MM.1S (cell line): ENCODE measurements around the gene MBD5.

Experiments used
- DNase-seq: peaks from one replicate; pipeline ENCODE4 v3.0.0-alpha.2; 2015
- H2AFZ ChIP-seq: fragments of 300-600 bp; sonication (generic); 2 replicates; pipeline ENCODE4 v1.6.0; 2016; ENCODE audit warnings: antibody characterized with exemption, low read length
- H3F3A ChIP-seq: fragments of 300-600 bp; sonication (generic); 2 replicates; pipeline ENCODE4 v1.6.1; 2016; ENCODE audit warnings: mild to moderate bottlenecking, antibody characterized with exemption, low read length, moderate library complexity, mixed read lengths; ENCODE audit not compliant: insufficient read depth
- H3K27ac ChIP-seq: fragments of 300-600 bp; sonication (generic); 2 replicates; pipeline ENCODE4 v1.5.1; 2016; ENCODE audit warnings: mild to moderate bottlenecking, low read length
- H3K27me3 ChIP-seq: fragments of 300-600 bp; sonication (generic); replicated peaks from 2 replicates; pipeline ENCODE4 v1.6.0; 2016; ENCODE audit warnings: low read length; ENCODE audit not compliant: insufficient read depth
- H3K36me3 ChIP-seq: fragments of 300-600 bp; sonication (generic); replicated peaks from 2 replicates; pipeline ENCODE4 v1.6.1; 2016; ENCODE audit warnings: mild to moderate bottlenecking, low read length, mixed read lengths; ENCODE audit not compliant: insufficient read depth
- H3K4me1 ChIP-seq: fragments of 300-600 bp; sonication (generic); 2 replicates; pipeline ENCODE4 v1.6.1; 2016; ENCODE audit warnings: low read length, mixed read lengths
- H3K4me2 ChIP-seq: fragments of 300-600 bp; sonication (generic); 2 replicates; pipeline ENCODE4 v1.6.0; 2016; ENCODE audit warnings: low read depth, low read length
- H3K4me3 ChIP-seq: fragments of 300-600 bp; sonication (generic); 2 replicates; pipeline ENCODE4 v1.5.1; 2016; ENCODE audit warnings: low read length, mixed read lengths
- H3K79me2 ChIP-seq: fragments of 300-600 bp; sonication (generic); 2 replicates; pipeline ENCODE4 v1.6.1; 2016; ENCODE audit warnings: mixed run types, low read length, mixed read lengths
- H3K9ac ChIP-seq: fragments of 300-600 bp; sonication (generic); 2 replicates; pipeline ENCODE4 v1.6.1; 2016; ENCODE audit warnings: low read length, mixed read lengths
- H3K9me2 ChIP-seq: fragments of 300-600 bp; sonication (generic); replicated peaks from 2 replicates; pipeline ENCODE4 v1.6.1; 2016; ENCODE audit warnings: mild to moderate bottlenecking, low read length, mixed read lengths; ENCODE audit not compliant: insufficient read depth
- H3K9me3 ChIP-seq: fragments of 300-600 bp; sonication (generic); replicated peaks from 2 replicates; pipeline ENCODE4 v1.6.1; 2016; ENCODE audit warnings: mild to moderate bottlenecking, low read length, mixed read lengths; ENCODE audit not compliant: insufficient read depth
- H4K20me1 ChIP-seq: fragments of 300-600 bp; sonication (generic); 2 replicates; pipeline ENCODE4 v1.6.1; 2016; ENCODE audit warnings: mild to moderate bottlenecking, low read length, moderate library complexity, mixed read lengths; ENCODE audit not compliant: insufficient read depth
- CTCF ChIP-seq: fragments of 300-600 bp; sonication (generic); IDR thresholded peaks from 2 replicates; pipeline ENCODE4 v1.5.1; 2016; ENCODE audit warnings: antibody characterized with exemption, low read length, mixed read lengths
- EZH2 ChIP-seq: fragments of 300-600 bp; sonication (generic); optimal IDR thresholded peaks from 2 replicates; pipeline ENCODE3; 2017; ENCODE audit warnings: low read depth, mild to moderate bottlenecking, antibody characterized with exemption, low read length, mixed read lengths
- EZH2phosphoT487 ChIP-seq: fragments of 300-600 bp; sonication (generic); IDR thresholded peaks from 2 replicates; pipeline ENCODE4 v1.6.1; 2018; ENCODE audit warnings: antibody characterized with exemption, low read length

The MBD5 gene

GRCh38 chr2:148021059-148021861, at the start of gene MBD5:
Gene MBD5 (plus strand): TSS chr2:148021091.
- H3K27me3 ChIP-seq, result no peaks in the 10 kb centered on the region
- no peaks in the 10 kb centered on the region for H3K9me3 ChIP-seq
- peaks cover 20% of the 10 kb centered on the region for H3K4me1 ChIP-seq
- H3K27ac ChIP-seq, result peak within 1 kb of the TSS; percentile 93
- H3K79me2 ChIP-seq, result peaks cover 92% of the 10 kb centered on the region
- H3K4me3 ChIP-seq, result peak within 1 kb of the TSS; percentile 93
- peak within 1 kb of the TSS; percentile 87 for H2AFZ ChIP-seq
- no peaks in the 10 kb centered on the region for H4K20me1 ChIP-seq
- peak within 1 kb of the TSS; percentile 90 for H3K4me2 ChIP-seq
- peak; percentile 69 for DNase-seq
- peaks cover 22% of the 10 kb centered on the region for H3F3A ChIP-seq
- TF ChIP-seq EZH2phosphoT487, result no peak
- TF ChIP-seq CTCF, result no peak
- no peak for TF ChIP-seq EZH2
- no peaks in the 10 kb centered on the region for H3K9me2 ChIP-seq
- peak within 1 kb of the TSS; percentile 93 for H3K9ac ChIP-seq
- no peaks in the 10 kb centered on the region for H3K36me3 ChIP-seq

GRCh38 chr2:147976102-147976501, 44.8 kb upstream of the MBD5 start:
- Histone ChIP-seq H3K9ac (no peak overlapping the region), H3K4me1 (no peaks in the 10 kb centered on the region), H3K9me2 (no peaks in the 10 kb centered on the region), H3K79me2 (peaks cover 19% of the 10 kb centered on the region; the same call in 1 of the 2 replicates), H3K27ac (no peak overlapping the region), H4K20me1 (no peaks in the 10 kb centered on the region), H2AFZ (no peak overlapping the region), H3K4me3 (no peak overlapping the region), H3K9me3 (no peaks in the 10 kb centered on the region), H3K27me3 (no peaks in the 10 kb centered on the region), H3K36me3 (no peaks in the 10 kb centered on the region; the same call in 1 of the 2 replicates), H3F3A (no peaks in the 10 kb centered on the region), H3K4me2 (no peak overlapping the region)
- no peak for DNase-seq
- TF ChIP-seq CTCF (no peak), EZH2phosphoT487 (no peak), EZH2 (no peak)

GRCh38 chr2:147977679-147978078, 43.2 kb upstream of the MBD5 start:
- H3F3A ChIP-seq, result no peaks in the 10 kb centered on the region
- no peaks in the 10 kb centered on the region for H4K20me1 ChIP-seq
- no peak overlapping the region for H3K4me2 ChIP-seq
- no peak overlapping the region for H3K9ac ChIP-seq
- H3K27ac ChIP-seq, result no peak overlapping the region
- no peaks in the 10 kb centered on the region for H3K9me3 ChIP-seq
- H3K36me3 ChIP-seq, result no peaks in the 10 kb centered on the region
- peaks cover 19% of the 10 kb centered on the region; the same call in 1 of the 2 replicates for H3K79me2 ChIP-seq
- H2AFZ ChIP-seq, result no peak overlapping the region
- no peaks in the 10 kb centered on the region for H3K27me3 ChIP-seq
- no peak overlapping the region for H3K4me3 ChIP-seq
- no peaks in the 10 kb centered on the region for H3K9me2 ChIP-seq
- TF ChIP-seq CTCF (no peak), EZH2 (no peak), EZH2phosphoT487 (no peak)
- no peaks in the 10 kb centered on the region for H3K4me1 ChIP-seq
- DNase-seq, result no peak
